ENCODE data around the gene PUM1.

PUM1 gene

DNA sequence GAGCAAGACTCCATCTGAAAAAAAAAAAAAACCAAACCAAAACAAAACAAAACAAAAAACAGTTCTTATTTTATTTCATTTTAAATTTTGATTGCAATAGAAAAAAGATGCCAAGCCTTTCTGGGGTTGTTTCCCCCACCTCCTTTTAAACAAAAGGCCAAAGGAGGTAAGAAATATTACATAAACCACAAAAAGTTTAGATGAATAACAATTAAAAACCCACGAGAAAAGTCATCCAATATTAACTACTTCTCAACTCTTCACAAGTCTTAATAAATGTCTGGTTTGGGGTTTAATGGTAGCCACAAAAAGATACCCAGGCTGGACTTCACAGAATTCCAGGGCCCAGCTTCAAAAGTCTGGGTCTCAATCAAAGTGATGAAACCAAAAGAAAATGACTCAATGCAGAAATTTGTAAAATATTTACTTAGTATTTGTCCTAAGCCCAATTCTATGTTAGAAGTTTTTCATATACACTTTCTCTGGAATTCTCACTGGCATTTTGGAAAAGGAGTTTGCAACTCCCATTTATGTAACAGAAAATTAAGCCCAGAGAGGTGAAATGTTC is 110.0 kb downstream of the PUM1 start:
- Histone ChIP-seq H3K27ac (no peak overlapping the region), H4K20me1 (ENCODE audit: insufficient read depth) (0 out of 2 replicates have a peak, but pooled peaks cover 3% of the 10 kb centered on the region), H2AFZ (ENCODE audit: low read depth) (no peak overlapping the region), H3K9ac (no peak overlapping the region), H3K4me3 (IDR thresholded peaks at IDR 0.05; ENCODE audit: insufficient read depth, low read depth, low read length) (no peak overlapping the region), H3K79me2 (ENCODE audit: insufficient read depth, low read depth) (peaks cover 12% of the 10 kb centered on the region; the same call in 1 of the 2 replicates), H3K27me3 (ENCODE audit: insufficient read depth, low read depth) (no peaks in the 10 kb centered on the region), H3K4me1 (ENCODE audit: low read depth, poor library complexity, severe bottlenecking) (no peaks in the 10 kb centered on the region), H3K36me3 (ENCODE audit: insufficient read depth) (peaks cover 4% of the 10 kb centered on the region; the same call in 1 of the 2 replicates), H3K4me2 (no peak overlapping the region)
- TF ChIP-seq CTCF (conservative IDR thresholded peaks at IDR 0.05; ENCODE audit: low read depth, low read length) = no peak

DNA sequence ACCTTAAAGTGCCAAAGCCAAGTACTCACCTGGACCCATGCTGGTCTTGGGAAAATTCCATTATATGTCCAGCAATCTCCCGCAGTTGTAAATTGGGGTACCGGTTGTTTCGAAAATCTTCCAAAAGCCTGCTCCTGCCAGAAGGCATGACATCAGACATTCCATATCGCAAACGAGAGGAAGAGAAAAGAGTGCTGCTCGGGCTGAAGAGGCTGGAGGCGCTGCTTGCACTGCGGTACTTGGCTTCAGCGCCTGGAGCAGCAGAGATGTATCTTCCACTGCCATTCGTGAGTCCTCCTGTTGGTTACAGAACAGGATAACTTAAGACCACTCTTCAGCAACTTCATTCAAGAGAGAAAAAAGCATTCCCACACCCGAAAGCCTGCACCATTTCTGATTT is 111.8 kb downstream of the PUM1 start:
- peaks cover 4% of the 10 kb centered on the region; the same call in 1 of the 2 replicates for H3K79me2 ChIP-seq (ENCODE audit: insufficient read depth, low read depth)
- no peak for TF ChIP-seq CTCF (conservative IDR thresholded peaks at IDR 0.05; ENCODE audit: low read depth, low read length)
- H3K36me3 ChIP-seq (ENCODE audit: insufficient read depth) = peaks cover 4% of the 10 kb centered on the region; the same call in 1 of the 2 replicates

GRCh38 chr1:30952098-30952497 is 113.4 kb downstream of the PUM1 start:
- Histone ChIP-seq H3K4me2 (no peak overlapping the region), H3K9ac (no peak overlapping the region), H3K4me3 (IDR thresholded peaks at IDR 0.05; ENCODE audit: insufficient read depth, low read depth, low read length) (no peak overlapping the region), H3K27me3 (ENCODE audit: insufficient read depth, low read depth) (no peaks in the 10 kb centered on the region), H3K27ac (no peak overlapping the region), H3K4me1 (ENCODE audit: low read depth, poor library complexity, severe bottlenecking) (peaks cover 17% of the 10 kb centered on the region), H3K79me2 (ENCODE audit: insufficient read depth, low read depth) (peaks cover 4% of the 10 kb centered on the region; the same call in 1 of the 2 replicates), H3K36me3 (ENCODE audit: insufficient read depth) (peaks cover 8% of the 10 kb centered on the region), H2AFZ (ENCODE audit: low read depth) (no peak overlapping the region), H4K20me1 (ENCODE audit: insufficient read depth) (no peaks in the 10 kb centered on the region)
- no peak for TF ChIP-seq CTCF (conservative IDR thresholded peaks at IDR 0.05; ENCODE audit: low read depth, low read length)

More for the DNA sequence above, 111.8 kb downstream of the PUM1 start:
- H2AFZ ChIP-seq (ENCODE audit: low read depth) = no peak overlapping the region
- no peak overlapping the region for H3K27ac ChIP-seq
- 0 out of 2 replicates have a peak, but pooled peaks cover 3% of the 10 kb centered on the region for H4K20me1 ChIP-seq (ENCODE audit: insufficient read depth)
- peaks cover 1% of the 10 kb centered on the region for H3K4me1 ChIP-seq (ENCODE audit: low read depth, poor library complexity, severe bottlenecking)
- no peak overlapping the region for H3K9ac ChIP-seq
- H3K27me3 ChIP-seq (ENCODE audit: insufficient read depth, low read depth) = no peaks in the 10 kb centered on the region
- no peak overlapping the region for H3K4me3 ChIP-seq (IDR thresholded peaks at IDR 0.05; ENCODE audit: insufficient read depth, low read depth, low read length)
- H3K4me2 ChIP-seq = no peak overlapping the region

DNA sequence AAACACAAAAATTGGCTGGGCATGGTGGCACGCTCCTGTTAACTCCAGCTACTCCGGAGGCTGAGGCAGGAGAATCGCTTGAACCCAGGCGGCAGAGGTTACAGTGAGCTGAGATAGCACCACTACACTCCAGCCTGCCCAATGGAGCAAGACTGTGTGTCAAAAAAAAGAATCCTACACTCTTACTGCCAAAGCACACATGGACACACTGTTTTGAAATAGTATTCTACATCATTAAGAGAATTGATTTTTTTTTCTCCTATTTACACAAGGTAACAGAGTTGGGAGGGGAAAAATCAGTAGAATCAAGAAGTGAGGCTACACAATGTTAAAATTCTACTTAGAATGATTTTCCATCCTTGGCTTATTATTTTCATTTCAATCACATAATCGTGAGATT is 114.8 kb downstream of the PUM1 start:
- Histone ChIP-seq H3K9ac (no peak overlapping the region), H2AFZ (ENCODE audit: low read depth) (no peak overlapping the region), H3K4me2 (no peak overlapping the region), H3K27me3 (ENCODE audit: insufficient read depth, low read depth) (no peaks in the 10 kb centered on the region), H4K20me1 (ENCODE audit: insufficient read depth) (no peaks in the 10 kb centered on the region), H3K36me3 (ENCODE audit: insufficient read depth) (peaks cover 8% of the 10 kb centered on the region), H3K4me1 (ENCODE audit: low read depth, poor library complexity, severe bottlenecking) (peaks cover 17% of the 10 kb centered on the region), H3K27ac (no peak overlapping the region), H3K79me2 (ENCODE audit: insufficient read depth, low read depth) (peaks cover 4% of the 10 kb centered on the region; the same call in 1 of the 2 replicates), H3K4me3 (IDR thresholded peaks at IDR 0.05; ENCODE audit: insufficient read depth, low read depth, low read length) (no peak overlapping the region)
- no peak for TF ChIP-seq CTCF (conservative IDR thresholded peaks at IDR 0.05; ENCODE audit: low read depth, low read length)

All from KMS-11 (cell line).